Stimulated activated CD4-positive, alpha-beta T cell treated with anti-CD3 and anti-CD28 coated beads, Interleukin-12 subunit alpha, Interleukin-12 subunit beta, amount 100 ng/mL, for 48 hours (primary cell): ENCODE measurements around the gene PRG3.

Experiments
- DNase-seq, 3 donors: peaks; one replicate each; pipeline ENCODE4 v3.0.0-alpha.2; 2020; ENCODE audit warnings: low read depth in 2 of 3, low spot score in 1 of 3

PRG3 gene

GRCh38 chr11:57380975-57381374 lies at the start of gene PRG3:
PRG3 (minus strand) TSS chr11:57381150; CDS start chr11:57380708, 442 bp downstream.
- DNase-seq, result no peak

- DNase-seq, result no peak
These were observed 49.0 kb upstream of the PRG3 start for GRCh38 chr11:57429946-57430345.

- no peak for DNase-seq
These were observed 47.7 kb upstream of the PRG3 start for GRCh38 chr11:57428643-57429042.

GRCh38 chr11:57427727-57428082 lies 46.8 kb upstream of the PRG3 start:
- no peak for DNase-seq

- DNase-seq, result peak; percentile 67 to 81 (median 67)
These were observed 46.2 kb upstream of the PRG3 start, which contains the start of gene SLC43A3 for GRCh38 chr11:57426929-57427726. SLC43A3 (minus strand) TSS chr11:57427121; CDS start chr11:57426172, 949 bp downstream.

GRCh38 chr11:57426439-57426928 lies 45.5 kb upstream of the PRG3 start:
- DNase-seq, result no peak

- DNase-seq, result no peak
These were observed 44.9 kb upstream of the PRG3 start for GRCh38 chr11:57425565-57426438.

GRCh38 chr11:57424792-57425564 lies 44.0 kb upstream of the PRG3 start:
- peak; percentile 77 to 91 (median 85) for DNase-seq

GRCh38 chr11:57424137-57424791 lies 43.3 kb upstream of the PRG3 start:
- DNase-seq, result no peak

GRCh38 chr11:57422669-57423068 lies 41.7 kb upstream of the PRG3 start:
- no peak for DNase-seq

- DNase-seq, result no peak
These were observed 40.9 kb upstream of the PRG3 start for GRCh38 chr11:57421805-57422204.

- DNase-seq, result no peak
These were observed 40.1 kb upstream of the PRG3 start for GRCh38 chr11:57421066-57421465.

GRCh38 chr11:57419146-57419545 lies 38.2 kb upstream of the PRG3 start:
- no peak for DNase-seq

- DNase-seq, result no peak
These were observed 37.2 kb upstream of the PRG3 start for GRCh38 chr11:57418131-57418530.

- DNase-seq, result no peak
These were observed 36.1 kb upstream of the PRG3 start for GRCh38 chr11:57417056-57417455.

GRCh38 chr11:57416436-57416835 lies 35.5 kb upstream of the PRG3 start:
- no peak for DNase-seq

- DNase-seq, result no peak
These were observed 33.8 kb upstream of the PRG3 start for GRCh38 chr11:57414612-57415212.

GRCh38 chr11:57413681-57414080 lies 32.7 kb upstream of the PRG3 start:
- no peak for DNase-seq

GRCh38 chr11:57410287-57410686 lies 29.3 kb upstream of the PRG3 start:
- DNase-seq, result no peak
